GM06990 (cell line): ENCODE results near the gene MTSS2.

Experiments used
- DNase-seq: peaks from one replicate; pipeline ENCODE4 v3.0.0-alpha.2; 2011; ENCODE audit not compliant: insufficient read length; ENCODE audit errors: extremely low read depth
- H3K27me3 ChIP-seq: replicated peaks from 2 replicates; pipeline ENCODE4 v1.6.0; 2011; ENCODE audit warnings: low read length; ENCODE audit not compliant: control insufficient read depth, insufficient read depth
- H3K36me3 ChIP-seq: 2 replicates; pipeline ENCODE4 v1.5.1; 2011; ENCODE audit warnings: low read length; ENCODE audit not compliant: control insufficient read depth, insufficient read depth
- H3K4me3 ChIP-seq: replicated peaks from 2 replicates; pipeline ENCODE4 v1.5.1; 2011; ENCODE audit warnings: low read depth, mild to moderate bottlenecking, control low read depth, low read length
- CTCF ChIP-seq: IDR thresholded peaks from 2 replicates; pipeline ENCODE4 v1.5.1; 2011; ENCODE audit warnings: low read length, control low read depth, mild to moderate bottlenecking, inconsistent platforms; ENCODE audit not compliant: insufficient read depth, poor library complexity, severe bottlenecking

MTSS2 gene

DNA sequence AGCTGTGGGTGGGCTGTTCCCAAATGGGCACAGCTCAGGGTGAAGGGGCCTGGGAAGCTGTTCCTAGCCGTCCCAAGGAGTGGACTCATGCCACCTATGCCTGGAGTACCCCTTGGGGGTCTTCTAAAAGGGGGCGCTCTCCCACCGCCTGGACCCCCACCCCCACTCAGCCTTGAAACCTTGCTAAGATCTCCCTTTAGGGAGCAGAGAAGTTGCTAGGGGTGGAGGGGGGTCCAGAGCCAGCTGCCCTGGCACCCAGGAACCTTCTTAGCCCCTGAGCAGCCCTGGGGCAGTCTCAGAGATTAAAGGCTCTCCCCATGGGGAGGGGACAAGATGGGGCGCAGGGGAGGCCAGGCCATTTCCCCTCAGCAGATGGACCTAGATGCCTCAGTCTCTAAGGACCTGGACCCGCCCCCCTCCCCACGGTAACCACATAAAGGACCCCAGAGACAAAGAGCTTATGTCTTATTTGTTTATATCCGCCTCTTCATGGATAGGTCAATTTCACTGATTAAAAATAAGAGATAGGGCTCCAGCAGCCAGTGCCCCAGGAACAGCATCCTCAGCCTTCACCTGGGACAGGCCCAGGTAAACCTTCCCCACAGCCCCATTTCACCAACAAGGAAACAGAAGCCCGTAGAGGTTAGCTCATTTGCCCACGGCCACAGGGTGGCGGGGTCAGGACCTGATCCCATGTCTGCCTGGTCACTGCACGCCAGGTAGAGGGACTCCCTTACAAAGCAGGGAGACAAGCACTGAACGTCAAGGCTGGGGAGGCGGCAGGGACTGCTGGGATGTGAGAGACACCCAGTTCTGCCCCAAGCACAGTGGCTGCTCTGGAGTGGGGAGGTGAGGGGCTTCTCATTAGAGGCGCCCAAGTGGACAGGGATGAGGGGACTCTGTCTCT lies 3.4 kb downstream of the MTSS2 start:
- Histone ChIP-seq H3K27me3 (no peaks in the 10 kb centered on the region; the same call in 1 of the 2 replicates), H3K4me3 (no peak overlapping the region), H3K36me3 (no peaks in the 10 kb centered on the region)
- no peak for DNase-seq
- no peak for TF ChIP-seq CTCF

- no peaks in the 10 kb centered on the region for H3K36me3 ChIP-seq
Measured at GRCh38 chr16:70681382-70682238, 4.2 kb downstream of the MTSS2 start.

GRCh38 chr16:70680495-70681381 lies 5.1 kb downstream of the MTSS2 start:
- H3K27me3 ChIP-seq = no peaks in the 10 kb centered on the region; the same call in 1 of the 2 replicates
- H3K36me3 ChIP-seq = no peaks in the 10 kb centered on the region
- no peak for TF ChIP-seq CTCF
- DNase-seq = no peak
- H3K4me3 ChIP-seq = no peak overlapping the region

More at GRCh38 chr16:70681382-70682238, 4.2 kb downstream of the MTSS2 start:
- H3K4me3 ChIP-seq = no peak overlapping the region
- no peak for TF ChIP-seq CTCF
- no peaks in the 10 kb centered on the region; the same call in 1 of the 2 replicates for H3K27me3 ChIP-seq
- no peak for DNase-seq

DNA sequence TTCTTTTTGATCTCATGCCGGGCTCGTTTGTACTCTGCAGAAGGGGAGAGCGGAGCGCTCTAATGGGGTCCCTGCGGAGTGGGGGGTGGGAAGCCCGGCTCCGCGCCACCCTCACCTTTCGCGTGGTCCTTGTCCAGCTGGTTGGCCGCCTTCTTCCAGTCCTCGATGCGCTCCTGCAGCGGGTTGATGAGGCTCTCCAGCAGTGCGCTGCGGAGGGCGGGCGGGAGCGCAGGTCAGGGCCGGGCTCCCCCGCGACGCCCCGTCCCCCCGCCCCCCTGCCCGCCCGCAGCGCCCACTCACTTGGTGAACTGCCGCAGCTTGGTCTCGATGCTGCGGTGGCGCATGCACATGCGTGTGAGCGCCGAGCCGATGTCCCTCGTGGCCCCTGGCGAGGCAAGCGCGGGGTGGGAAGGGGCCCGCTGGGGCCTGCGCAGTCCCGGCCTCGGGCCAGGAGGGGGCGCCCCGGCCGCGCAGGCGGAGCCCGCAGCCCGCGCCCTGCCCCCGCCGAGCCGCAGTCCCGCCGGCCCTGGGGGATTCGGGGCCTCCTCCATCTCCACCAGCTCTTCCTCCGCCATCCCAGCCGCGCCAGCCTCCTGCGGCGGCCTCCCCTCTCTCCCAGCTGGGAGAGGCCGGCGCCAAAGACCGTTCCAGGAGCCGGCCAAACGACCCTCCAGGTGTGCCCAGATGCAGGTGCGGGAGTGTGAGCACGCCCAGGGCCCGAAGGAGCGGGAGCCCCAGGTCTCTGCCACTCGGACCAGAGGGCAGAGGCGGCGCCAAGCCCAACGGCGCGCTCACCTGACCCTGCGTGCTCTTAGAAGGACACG lies 6.0 kb downstream of the MTSS2 start:
- no peak for DNase-seq
- Histone ChIP-seq H3K36me3 (no peaks in the 10 kb centered on the region), H3K27me3 (no peaks in the 10 kb centered on the region; the same call in 1 of the 2 replicates), H3K4me3 (no peak overlapping the region)
- no peak for TF ChIP-seq CTCF
